HepG2 (cell line): ENCODE results near the gene ZNF19. TPM values are rescaled to one million over a fixed set of nuclear protein-coding genes. Genes with fewer than 3 reads are reported as not detected.

Source experiments
- CBFB ChIP-seq: sonication (generic); formaldehyde crosslinking; IDR thresholded peaks from 2 replicates; pipeline ENCODE4 v1.4.0; 2020; ENCODE audit warnings: missing genetic modification reagents
- HMG20A ChIP-seq: IDR thresholded peaks from 2 replicates; pipeline ENCODE4 v1.6.1; 2016; ENCODE audit warnings: borderline replicate concordance
- NPAS2 ChIP-seq: sonication (generic); formaldehyde crosslinking; IDR thresholded peaks from 2 replicates; pipeline ENCODE4 v1.8.0; 2022; ENCODE audit warnings: mild to moderate bottlenecking, missing genetic modification reagents, borderline replicate concordance
- U2AF1 ChIP-seq: fragments of 200-400 bp; formaldehyde crosslinking; optimal IDR thresholded peaks from 2 replicates; pipeline ENCODE3; 2017; ENCODE audit warnings: mild to moderate bottlenecking, low read depth, low read length
- ZFP36L2 ChIP-seq: sonication (generic); formaldehyde crosslinking; IDR thresholded peaks from 2 replicates; pipeline ENCODE4 v1.4.0; 2020; ENCODE audit warnings: missing genetic modification reagents
- ZSCAN25 ChIP-seq: sonication (generic); formaldehyde crosslinking; IDR thresholded peaks from 2 replicates; pipeline ENCODE4 v1.8.0; 2022; ENCODE audit warnings: mild to moderate bottlenecking, missing genetic modification reagents
- polyA plus RNA-seq, 8 experiments: library from polyadenylated mRNA; depleted of rRNA in 3 of 8; stranded (reverse) in 7 of 8; unstranded in 1 of 8; fragments of >200 nt; fragmentation: Illumina TruSeq in 4 of 8; extraction: Trizol in 4 of 8; gene quantifications; 2 replicates each; pipeline versions ENCODE4 v1.2.1 to v1.2.3, GENCODE V29; 2011 to 2016; ENCODE audit warnings: low read depth in 4 of 8, missing spikeins in 1 of 8, mixed read lengths in 1 of 8; ENCODE audit not compliant: insufficient read depth in 1 of 8
- total RNA-seq, 5 experiments: library from RNA; depleted of rRNA; stranded (reverse); fragments of >200 nt; fragmentation: Illumina TruSeq; extraction: Trizol; gene quantifications; 2 replicates each; pipeline ENCODE4 v1.2.3, GENCODE V29; 2016; ENCODE audit warnings: low read depth in 1 of 5
- TF ChIP-seq, protein P1 (sequence below): sonication (generic); formaldehyde crosslinking; IDR thresholded peaks from 2 replicates; pipeline ENCODE4 v1.5.1; 2020; ENCODE audit warnings: missing genetic modification reagents, mild to moderate bottlenecking, borderline replicate concordance
- TF ChIP-seq, protein P2 (sequence below): sonication (generic); formaldehyde crosslinking; IDR thresholded peaks from 2 replicates; pipeline ENCODE4 v1.8.0; 2022; ENCODE audit warnings: missing genetic modification reagents, mild to moderate bottlenecking, inconsistent platforms, borderline replicate concordance
- TF ChIP-seq, protein P3 (sequence below), 2 experiments: fragments of 450-650 bp in 1 of 2; sonication (generic) in 1 of 2; formaldehyde crosslinking; IDR thresholded peaks; 2 replicates each; pipeline versions ENCODE4 v1.5.0 to v1.8.0; 2020 to 2022; ENCODE audit warnings: mild to moderate bottlenecking in 1 of 2, missing genetic modification reagents in 1 of 2
- TF ChIP-seq, protein P4 (sequence below): sonication (generic); formaldehyde crosslinking; IDR thresholded peaks from 2 replicates; pipeline ENCODE4 v1.4.0; 2020; ENCODE audit warnings: missing genetic modification reagents
- TF ChIP-seq, protein P5 (sequence below): IDR thresholded peaks from 2 replicates; pipeline ENCODE4 v1.6.1; 2012; ENCODE audit warnings: low read length, improper control_type of control experiment
- TF ChIP-seq, protein P6 (sequence below): sonication (generic); formaldehyde crosslinking; IDR thresholded peaks from 2 replicates; pipeline ENCODE4 v1.5.0; 2020; ENCODE audit warnings: mild to moderate bottlenecking, missing genetic modification reagents
- TF ChIP-seq, protein P7 (sequence below): IDR thresholded peaks from 2 replicates; pipeline ENCODE4 v1.6.1; 2016; ENCODE audit warnings: low read depth, borderline replicate concordance

Gene ZNF19
- total and polyA plus RNA-seq, 2 of the 13 experiments (the other 11 are each of a cell fraction or from before 2014, with no cell fraction given): 3.2 to 5.8 TPM

DNA sequence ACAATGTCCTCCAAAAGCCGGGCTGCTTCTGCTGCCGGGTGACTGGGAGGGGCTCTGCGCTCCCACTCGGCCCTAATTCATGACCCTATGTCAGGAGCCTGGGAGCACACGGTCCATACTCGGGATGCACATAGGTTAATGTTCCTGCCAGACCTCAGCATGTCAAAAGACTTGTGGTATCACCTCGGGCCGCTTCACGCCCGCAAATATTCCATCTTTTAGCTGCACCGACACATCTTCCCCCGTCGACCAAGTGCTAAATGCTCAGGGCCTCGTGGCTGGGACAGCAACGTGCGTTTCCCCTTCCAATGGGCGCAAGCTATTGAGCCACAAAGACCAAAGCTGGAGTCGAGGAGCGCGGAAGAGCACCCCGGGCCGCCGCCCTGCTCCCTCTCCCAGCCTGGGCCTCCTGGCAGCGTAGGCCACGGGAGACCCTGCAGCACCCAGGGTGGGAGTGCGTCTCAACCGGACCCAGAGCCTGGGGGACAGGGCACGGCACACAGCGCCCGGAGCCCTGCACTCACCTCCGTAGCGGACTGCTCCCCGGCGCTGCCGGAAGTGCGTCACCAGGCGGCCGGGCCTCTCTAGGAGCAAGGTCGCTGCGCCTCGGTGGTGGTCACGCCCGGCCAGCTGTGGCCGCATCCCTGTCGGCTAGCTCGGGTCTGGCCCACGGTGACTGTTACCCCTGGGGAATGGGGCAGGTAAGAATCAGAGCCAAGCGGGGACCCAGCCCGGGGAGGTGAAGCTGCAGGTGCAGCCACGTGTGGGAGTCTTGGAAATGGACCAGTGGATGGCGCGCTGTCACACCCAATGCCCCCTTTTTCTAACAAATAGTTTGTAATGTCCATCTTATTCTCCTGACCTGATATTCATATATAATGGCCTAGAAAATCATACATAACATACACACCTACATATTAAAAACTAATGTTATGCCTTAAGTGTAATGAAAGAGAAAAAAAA lies 27.2 kb downstream of the ZNF19 start, which contains the start of gene ZNF23 (continued):
- TF ChIP-seq, protein P1, sequence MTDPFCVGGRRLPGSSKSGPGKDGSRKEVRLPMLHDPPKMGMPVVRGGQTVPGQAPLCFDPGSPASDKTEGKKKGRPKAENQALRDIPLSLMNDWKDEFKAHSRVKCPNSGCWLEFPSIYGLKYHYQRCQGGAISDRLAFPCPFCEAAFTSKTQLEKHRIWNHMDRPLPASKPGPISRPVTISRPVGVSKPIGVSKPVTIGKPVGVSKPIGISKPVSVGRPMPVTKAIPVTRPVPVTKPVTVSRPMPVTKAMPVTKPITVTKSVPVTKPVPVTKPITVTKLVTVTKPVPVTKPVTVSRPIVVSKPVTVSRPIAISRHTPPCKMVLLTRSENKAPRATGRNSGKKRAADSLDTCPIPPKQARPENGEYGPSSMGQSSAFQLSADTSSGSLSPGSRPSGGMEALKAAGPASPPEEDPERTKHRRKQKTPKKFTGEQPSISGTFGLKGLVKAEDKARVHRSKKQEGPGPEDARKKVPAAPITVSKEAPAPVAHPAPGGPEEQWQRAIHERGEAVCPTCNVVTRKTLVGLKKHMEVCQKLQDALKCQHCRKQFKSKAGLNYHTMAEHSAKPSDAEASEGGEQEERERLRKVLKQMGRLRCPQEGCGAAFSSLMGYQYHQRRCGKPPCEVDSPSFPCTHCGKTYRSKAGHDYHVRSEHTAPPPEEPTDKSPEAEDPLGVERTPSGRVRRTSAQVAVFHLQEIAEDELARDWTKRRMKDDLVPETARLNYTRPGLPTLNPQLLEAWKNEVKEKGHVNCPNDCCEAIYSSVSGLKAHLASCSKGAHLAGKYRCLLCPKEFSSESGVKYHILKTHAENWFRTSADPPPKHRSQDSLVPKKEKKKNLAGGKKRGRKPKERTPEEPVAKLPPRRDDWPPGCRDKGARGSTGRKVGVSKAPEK: peak; percentile 83; the same call in 1 of the 2 replicates
- TF ChIP-seq U2AF1 (peak; percentile 100), ZSCAN25 (CRISPR knock-in tag) (peak; percentile 96), HMG20A (CRISPR knock-in tag) (0 out of 2 replicates have a peak, but pooled peaks have one; percentile 32), NPAS2 (CRISPR knock-in tag) (no peak), ZFP36L2 (CRISPR knock-in tag) (peak; percentile 90), CBFB (CRISPR knock-in tag) (peak; percentile 97)
- TF ChIP-seq, protein P2, sequence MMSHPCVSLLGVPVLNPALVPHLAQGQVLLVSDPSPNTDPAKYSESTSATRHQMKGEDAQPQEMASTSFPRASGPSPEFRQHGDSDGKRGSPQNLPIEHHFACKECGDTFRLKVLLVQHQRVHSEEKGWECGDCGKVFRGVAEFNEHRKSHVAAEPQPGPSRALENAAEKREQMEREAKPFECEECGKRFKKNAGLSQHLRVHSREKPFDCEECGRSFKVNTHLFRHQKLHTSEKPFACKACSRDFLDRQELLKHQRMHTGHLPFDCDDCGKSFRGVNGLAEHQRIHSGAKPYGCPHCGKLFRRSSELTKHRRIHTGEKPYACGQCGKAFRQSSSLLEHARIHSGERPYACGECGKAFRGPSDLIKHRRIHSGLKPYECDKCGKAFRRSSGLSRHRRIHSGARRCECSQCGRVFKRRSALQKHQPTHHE (CRISPR knock-in tag): peak; percentile 83
- TF ChIP-seq, protein P3, sequence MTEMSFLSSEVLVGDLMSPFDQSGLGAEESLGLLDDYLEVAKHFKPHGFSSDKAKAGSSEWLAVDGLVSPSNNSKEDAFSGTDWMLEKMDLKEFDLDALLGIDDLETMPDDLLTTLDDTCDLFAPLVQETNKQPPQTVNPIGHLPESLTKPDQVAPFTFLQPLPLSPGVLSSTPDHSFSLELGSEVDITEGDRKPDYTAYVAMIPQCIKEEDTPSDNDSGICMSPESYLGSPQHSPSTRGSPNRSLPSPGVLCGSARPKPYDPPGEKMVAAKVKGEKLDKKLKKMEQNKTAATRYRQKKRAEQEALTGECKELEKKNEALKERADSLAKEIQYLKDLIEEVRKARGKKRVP (CRISPR knock-in tag; IDR thresholded peaks at IDR 0.05): peak in 1 of 2 experiments; percentile 58; a peak in 1 of 4 replicates
- TF ChIP-seq, protein P4, sequence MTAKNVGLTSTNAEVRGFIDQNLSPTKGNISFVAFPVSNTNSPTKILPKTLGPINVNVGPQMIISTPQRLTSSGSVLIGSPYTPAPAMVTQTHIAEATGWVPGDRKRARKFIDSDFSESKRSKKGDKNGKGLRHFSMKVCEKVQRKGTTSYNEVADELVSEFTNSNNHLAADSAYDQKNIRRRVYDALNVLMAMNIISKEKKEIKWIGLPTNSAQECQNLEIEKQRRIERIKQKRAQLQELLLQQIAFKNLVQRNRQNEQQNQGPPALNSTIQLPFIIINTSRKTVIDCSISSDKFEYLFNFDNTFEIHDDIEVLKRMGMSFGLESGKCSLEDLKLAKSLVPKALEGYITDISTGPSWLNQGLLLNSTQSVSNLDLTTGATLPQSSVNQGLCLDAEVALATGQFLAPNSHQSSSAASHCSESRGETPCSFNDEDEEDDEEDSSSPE: peak; percentile 83
- TF ChIP-seq, protein P5, sequence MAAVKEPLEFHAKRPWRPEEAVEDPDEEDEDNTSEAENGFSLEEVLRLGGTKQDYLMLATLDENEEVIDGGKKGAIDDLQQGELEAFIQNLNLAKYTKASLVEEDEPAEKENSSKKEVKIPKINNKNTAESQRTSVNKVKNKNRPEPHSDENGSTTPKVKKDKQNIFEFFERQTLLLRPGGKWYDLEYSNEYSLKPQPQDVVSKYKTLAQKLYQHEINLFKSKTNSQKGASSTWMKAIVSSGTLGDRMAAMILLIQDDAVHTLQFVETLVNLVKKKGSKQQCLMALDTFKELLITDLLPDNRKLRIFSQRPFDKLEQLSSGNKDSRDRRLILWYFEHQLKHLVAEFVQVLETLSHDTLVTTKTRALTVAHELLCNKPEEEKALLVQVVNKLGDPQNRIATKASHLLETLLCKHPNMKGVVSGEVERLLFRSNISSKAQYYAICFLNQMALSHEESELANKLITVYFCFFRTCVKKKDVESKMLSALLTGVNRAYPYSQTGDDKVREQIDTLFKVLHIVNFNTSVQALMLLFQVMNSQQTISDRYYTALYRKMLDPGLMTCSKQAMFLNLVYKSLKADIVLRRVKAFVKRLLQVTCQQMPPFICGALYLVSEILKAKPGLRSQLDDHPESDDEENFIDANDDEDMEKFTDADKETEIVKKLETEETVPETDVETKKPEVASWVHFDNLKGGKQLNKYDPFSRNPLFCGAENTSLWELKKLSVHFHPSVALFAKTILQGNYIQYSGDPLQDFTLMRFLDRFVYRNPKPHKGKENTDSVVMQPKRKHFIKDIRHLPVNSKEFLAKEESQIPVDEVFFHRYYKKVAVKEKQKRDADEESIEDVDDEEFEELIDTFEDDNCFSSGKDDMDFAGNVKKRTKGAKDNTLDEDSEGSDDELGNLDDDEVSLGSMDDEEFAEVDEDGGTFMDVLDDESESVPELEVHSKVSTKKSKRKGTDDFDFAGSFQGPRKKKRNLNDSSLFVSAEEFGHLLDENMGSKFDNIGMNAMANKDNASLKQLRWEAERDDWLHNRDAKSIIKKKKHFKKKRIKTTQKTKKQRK: no peak
- TF ChIP-seq, protein P6, sequence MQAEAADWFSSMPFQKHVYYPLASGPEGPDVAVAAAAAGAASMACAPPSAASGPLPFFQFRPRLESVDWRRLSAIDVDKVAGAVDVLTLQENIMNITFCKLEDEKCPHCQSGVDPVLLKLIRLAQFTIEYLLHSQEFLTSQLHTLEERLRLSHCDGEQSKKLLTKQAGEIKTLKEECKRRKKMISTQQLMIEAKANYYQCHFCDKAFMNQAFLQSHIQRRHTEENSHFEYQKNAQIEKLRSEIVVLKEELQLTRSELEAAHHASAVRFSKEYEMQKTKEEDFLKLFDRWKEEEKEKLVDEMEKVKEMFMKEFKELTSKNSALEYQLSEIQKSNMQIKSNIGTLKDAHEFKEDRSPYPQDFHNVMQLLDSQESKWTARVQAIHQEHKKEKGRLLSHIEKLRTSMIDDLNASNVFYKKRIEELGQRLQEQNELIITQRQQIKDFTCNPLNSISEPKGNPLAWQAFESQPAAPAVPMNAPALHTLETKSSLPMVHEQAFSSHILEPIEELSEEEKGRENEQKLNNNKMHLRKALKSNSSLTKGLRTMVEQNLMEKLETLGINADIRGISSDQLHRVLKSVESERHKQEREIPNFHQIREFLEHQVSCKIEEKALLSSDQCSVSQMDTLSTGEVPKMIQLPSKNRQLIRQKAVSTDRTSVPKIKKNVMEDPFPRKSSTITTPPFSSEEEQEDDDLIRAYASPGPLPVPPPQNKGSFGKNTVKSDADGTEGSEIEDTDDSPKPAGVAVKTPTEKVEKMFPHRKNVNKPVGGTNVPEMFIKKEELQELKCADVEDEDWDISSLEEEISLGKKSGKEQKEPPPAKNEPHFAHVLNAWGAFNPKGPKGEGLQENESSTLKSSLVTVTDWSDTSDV (CRISPR knock-in tag): peak; percentile 82; the same call in 1 of the 2 replicates
- TF ChIP-seq, protein P7, sequence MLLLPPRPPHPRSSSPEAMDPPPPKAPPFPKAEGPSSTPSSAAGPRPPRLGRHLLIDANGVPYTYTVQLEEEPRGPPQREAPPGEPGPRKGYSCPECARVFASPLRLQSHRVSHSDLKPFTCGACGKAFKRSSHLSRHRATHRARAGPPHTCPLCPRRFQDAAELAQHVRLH (CRISPR knock-in tag): peak; percentile 39; the same call in 1 of the 2 replicates
